ENCODE results near the gene LRRC3C.

- TF ChIP-seq CTCF (IDR thresholded peaks at IDR 0.05; ENCODE audit: insufficient read depth, low read length): no peak
- no peak for TF ChIP-seq REST (IDR thresholded peaks at IDR 0.05; ENCODE audit: insufficient replicate concordance, low read depth)
- TF ChIP-seq GABPA (IDR thresholded peaks at IDR 0.05; ENCODE audit: low read depth): no peak
These were observed 36.3 kb downstream of the LRRC3C start for GRCh38 chr17:39963829-39964228.

All from HL-60 (cell line).